IMR-90 (cell line): ENCODE results near the gene PRTG. TPM values are rescaled to one million over a fixed set of nuclear protein-coding genes. Genes with fewer than 3 reads are reported as not detected.

Experiments
- ATAC-seq: fragments of 200-7000 bp; cut with Tn5 transposase; 2 replicates; pipeline ENCODE4 v1.9.1; 2020; ENCODE audit warnings: low read depth, mild to moderate bottlenecking, moderate library complexity
- BruUV-seq: library from RNA; stranded (reverse); fragments of 400-500 nt; replicated peaks from 2 replicates; lab custom pipeline; 2021; lab: Mats Ljungman, UMichigan
- CTCF ChIA-PET: fragments of 300-600 bp; formaldehyde crosslinking; extraction: SDS; loops from one replicate; lab custom pipeline; 2021; ENCODE audit warnings: antibody characterized with exemption; lab: Yijun Ruan, JAX
- POLR2A ChIA-PET: fragments of 300-600 bp; sonication (Branson Sonifier 250); formaldehyde crosslinking; loops from one replicate; lab custom pipeline; 2022; ENCODE audit warnings: antibody characterized with exemption; ENCODE audit not compliant: unreplicated experiment; lab: Charles Lee
- DNase-seq: peaks from one replicate; pipeline ENCODE4 v3.0.0; 2013
- H2AFZ ChIP-seq: replicated peaks from 2 replicates; pipeline ENCODE3; 2013; ENCODE audit warnings: low read length, mild to moderate bottlenecking; ENCODE audit not compliant: poor library complexity
- H2AK5ac ChIP-seq: 2 replicates; pipeline ENCODE4 v1.6.1; 2013; ENCODE audit warnings: low read depth, low read length, inconsistent platforms
- H2AK9ac ChIP-seq: replicated peaks from 2 replicates; pipeline ENCODE3; 2013; ENCODE audit warnings: mild to moderate bottlenecking, low read depth, low read length, moderate library complexity; ENCODE audit not compliant: poor library complexity
- H2BK120ac ChIP-seq: 2 replicates; pipeline ENCODE4 v1.6.1; 2013; ENCODE audit warnings: low read depth, low read length, inconsistent platforms
- H2BK15ac ChIP-seq: 3 replicates; pipeline ENCODE4 v1.6.1; 2013; ENCODE audit warnings: low read depth, low read length, inconsistent platforms
- H2BK20ac ChIP-seq: 2 replicates; pipeline ENCODE4 v1.6.1; 2013; ENCODE audit warnings: low read depth, mild to moderate bottlenecking, inconsistent platforms, low read length, moderate library complexity
- H2BK5ac ChIP-seq: 2 replicates; pipeline ENCODE4 v1.6.1; 2013; ENCODE audit warnings: mild to moderate bottlenecking, low read depth, low read length, inconsistent platforms; ENCODE audit not compliant: poor library complexity, severe bottlenecking
- H3K14ac ChIP-seq: replicated peaks from 2 replicates; pipeline ENCODE4 v1.6.1; 2013; ENCODE audit warnings: low read depth, low read length, inconsistent platforms
- H3K18ac ChIP-seq: 2 replicates; pipeline ENCODE4 v1.6.1; 2013; ENCODE audit warnings: low read depth, low read length, control low read depth
- H3K23ac ChIP-seq: 2 replicates; pipeline ENCODE4 v1.6.1; 2013; ENCODE audit warnings: low read depth, low read length, inconsistent platforms
- H3K27ac ChIP-seq: 2 replicates; pipeline ENCODE4 v1.5.1; 2013; ENCODE audit warnings: mild to moderate bottlenecking, control low read depth, low read length; ENCODE audit not compliant: insufficient read depth
- H3K27me3 ChIP-seq: 2 replicates; pipeline ENCODE4 v1.6.1; 2013; ENCODE audit warnings: low read length; ENCODE audit not compliant: control insufficient read depth, insufficient read depth
- H3K36me3 ChIP-seq: 2 replicates; pipeline ENCODE4 v1.6.1; 2013; ENCODE audit warnings: low read length, mixed read lengths; ENCODE audit not compliant: control insufficient read depth, insufficient read depth
- H3K4ac ChIP-seq: 2 replicates; pipeline ENCODE4 v1.6.1; 2013; ENCODE audit warnings: low read depth, low read length, inconsistent platforms
- H3K4me1 ChIP-seq: 2 replicates; pipeline ENCODE4 v1.6.1; 2013; ENCODE audit warnings: low read length, mixed read lengths; ENCODE audit not compliant: control insufficient read depth, insufficient read depth
- H3K4me2 ChIP-seq: 2 replicates; pipeline ENCODE4 v1.6.1; 2013; ENCODE audit warnings: low read depth, mild to moderate bottlenecking, control low read depth, low read length, moderate library complexity
- H3K4me3 ChIP-seq: 2 replicates; pipeline ENCODE4 v1.5.1; 2013; ENCODE audit warnings: low read depth, mild to moderate bottlenecking, control low read depth, low read length, moderate library complexity; ENCODE audit not compliant: insufficient read depth
- H3K56ac ChIP-seq: 2 replicates; pipeline ENCODE4 v1.6.1; 2013; ENCODE audit warnings: low read length, inconsistent platforms; ENCODE audit not compliant: insufficient read depth; ENCODE audit errors: extremely low read depth
- H3K79me1 ChIP-seq, 2 experiments: 2 replicates each; pipeline ENCODE4 v1.6.1; 2013; ENCODE audit warnings: low read length in 2 of 2, inconsistent platforms in 1 of 2, low read depth in 1 of 2
- H3K9ac ChIP-seq: 2 replicates; pipeline ENCODE4 v1.6.1; 2013; ENCODE audit warnings: low read depth, low read length, control low read depth
- H3K9me1 ChIP-seq: 2 replicates; pipeline ENCODE4 v1.6.1; 2013; ENCODE audit warnings: low read length, inconsistent platforms; ENCODE audit not compliant: insufficient read depth
- H3K9me3 ChIP-seq: 2 replicates; pipeline ENCODE4 v1.6.1; 2013; ENCODE audit warnings: low read length; ENCODE audit not compliant: control insufficient read depth, insufficient read depth
- H4K20me1 ChIP-seq: 2 replicates; pipeline ENCODE4 v1.6.1; 2013; ENCODE audit warnings: low read length, inconsistent platforms; ENCODE audit not compliant: insufficient read depth
- H4K5ac ChIP-seq: 2 replicates; pipeline ENCODE4 v1.6.1; 2013; ENCODE audit warnings: mild to moderate bottlenecking, low read depth, low read length, control low read depth
- H4K8ac ChIP-seq, 2 experiments: 2 replicates each; pipeline ENCODE4 v1.6.1; 2013; ENCODE audit warnings: low read depth in 2 of 2, low read length in 2 of 2, control low read depth in 1 of 2, inconsistent platforms in 1 of 2
- H4K91ac ChIP-seq: 2 replicates; pipeline ENCODE4 v1.6.1; 2013; ENCODE audit warnings: low read depth, low read length, inconsistent platforms; ENCODE audit not compliant: insufficient read depth
- CEBPB ChIP-seq: IDR thresholded peaks from 2 replicates; pipeline ENCODE4 v1.6.1; 2012; ENCODE audit warnings: low read depth, low read length, improper control_type of control experiment
- CHD1 ChIP-seq: IDR thresholded peaks from 2 replicates; pipeline ENCODE4 v1.6.1; 2012; ENCODE audit warnings: low read depth, low read length, improper control_type of control experiment
- WGBS, 2 experiments: methylation state at CpG; one replicate each; pipeline versions ENCODE4 v1.1.5 to v1.1.7; 2013; ENCODE audit warnings: missing lambda C conversion rate in 2 of 2; ENCODE audit not compliant: insufficient read length in 1 of 2; ENCODE audit errors: extremely low coverage in 2 of 2; 5-methylcytosine and 5-hydroxymethylcytosine counted together
- dilution Hi-C: fragments of 300-500 bp; cut with HindIII; formaldehyde crosslinking; loops from one replicate; pipeline ENCODE4 v1.14.3; 2018; ENCODE audit warnings: low sequenced_read_pairs; ENCODE audit not compliant: unreplicated experiment
- in situ Hi-C: fragments of 300-500 bp; cut with MboI; formaldehyde crosslinking; loops from 3 replicates; pipeline ENCODE4 v1.14.3; 2019; ENCODE audit warnings: low sequenced_read_pairs, inconsistent platforms, mixed read lengths
- intact Hi-C: fragments of 100-400 bp; cut with micrococcal nuclease; formaldehyde crosslinking; loops from 2 replicates; pipeline ENCODE4 v1.10.0; 2022
- polyA plus RNA-seq, 3 experiments: library from polyadenylated mRNA; depleted of rRNA; stranded (reverse); fragments of >200 nt; gene quantifications; 2 replicates each; pipeline ENCODE4 v1.2.3, GENCODE V29; 2012; ENCODE audit warnings: low replicate concordance in 1 of 3
- total RNA-seq: library from RNA; depleted of rRNA; stranded (reverse); fragments of >200 nt; gene quantifications from 2 replicates; pipeline ENCODE4 v1.2.3, GENCODE V29; 2012

Gene PRTG
- total and polyA plus RNA-seq, 2 of the 4 experiments (the other 2 are of a cell fraction) = 0.99 to 1.4 TPM

DNA sequence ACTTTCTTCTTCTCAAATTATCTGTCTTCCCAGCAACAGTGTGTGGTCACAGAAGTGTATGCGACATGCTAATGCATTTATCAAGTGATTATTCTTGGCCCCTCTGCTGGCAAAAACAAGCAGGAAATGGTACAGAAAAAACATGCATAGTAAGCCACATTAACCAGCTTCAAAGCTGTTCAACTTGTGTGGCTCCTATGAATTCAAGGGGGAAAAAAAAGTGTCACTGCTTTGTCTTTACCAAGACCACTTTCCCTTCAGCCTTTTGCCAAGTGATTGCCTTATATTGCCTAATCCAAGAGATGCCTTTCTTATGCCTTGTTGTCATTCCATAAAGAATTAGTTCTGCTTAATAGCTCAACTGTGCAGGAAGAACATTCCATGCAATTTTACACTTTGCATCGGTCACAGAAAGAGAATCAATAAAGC is 39.1 kb downstream of the PRTG start:
- BruUV-seq = no TSS peak
- Histone ChIP-seq H3K4me2 (no peak overlapping the region), H3K23ac (no peak overlapping the region), H2BK20ac (no peak overlapping the region), H3K56ac (no peak overlapping the region), H4K91ac (no peak overlapping the region), H2AFZ (no peak overlapping the region), H2BK15ac (no peak overlapping the region), H4K8ac (no peak overlapping the region), H4K5ac (no peak overlapping the region), H3K9ac (no peak overlapping the region), H3K27me3 (peaks cover 18% of the 10 kb centered on the region), H2BK5ac (no peak overlapping the region), H4K20me1 (no peaks in the 10 kb centered on the region; the same call in 1 of the 2 replicates), H3K9me3 (no peaks in the 10 kb centered on the region), H3K9me1 (no peaks in the 10 kb centered on the region), H3K18ac (no peak overlapping the region), H3K79me1 (no peaks in the 10 kb centered on the region), H2AK5ac (no peak overlapping the region), H3K4me1 (no peaks in the 10 kb centered on the region), H3K36me3 (no peaks in the 10 kb centered on the region), H2AK9ac (no peak overlapping the region), H3K4me3 (no peak overlapping the region), H3K4ac (no peak overlapping the region), H2BK120ac (no peak overlapping the region), H3K27ac (no peak overlapping the region), H3K14ac (no peak overlapping the region)
- POLR2A ChIA-PET = no interaction called here
- CTCF ChIA-PET = no interaction called here
- TF ChIP-seq CHD1 = no peak
- peak; percentile 73 for TF ChIP-seq CEBPB
- ATAC-seq (no peak), DNase-seq (peak; percentile 4)
- WGBS, 2 experiments = 50% methylated on average over 1 of the region's 2 CpGs; no CpG with 5 or more reads in 1 of the 2 experiments
- intact Hi-C loops (no loop called here), in situ Hi-C loops (no loop called here), dilution Hi-C loops (no loop called here)
